Activated CD4-positive, CD25-positive, alpha-beta regulatory T cell treated with anti-CD3 and anti-CD28 coated beads, Interleukin-2, amount 50 U/mL, for 24 hours (primary cell): ENCODE measurements around the gene BTLA.
A peak's percentile ranks its signal among the peaks of the same experiment; 100 is the strongest.
"Not testable (repeated sequence)": the region's sequence is repeated elsewhere in the genome, so short reads cannot be mapped to it uniquely, and the experiment has no call there.

ENCODE experiments used
- ATAC-seq, 2 donors: fragments of 150-1000 bp; cut with Tn5 transposase; one replicate each; pipeline ENCODE4 v1.10.0; 2021; ENCODE audit warnings: mild to moderate bottlenecking in 1 of 2, moderate library complexity in 1 of 2

Gene BTLA

DNA sequence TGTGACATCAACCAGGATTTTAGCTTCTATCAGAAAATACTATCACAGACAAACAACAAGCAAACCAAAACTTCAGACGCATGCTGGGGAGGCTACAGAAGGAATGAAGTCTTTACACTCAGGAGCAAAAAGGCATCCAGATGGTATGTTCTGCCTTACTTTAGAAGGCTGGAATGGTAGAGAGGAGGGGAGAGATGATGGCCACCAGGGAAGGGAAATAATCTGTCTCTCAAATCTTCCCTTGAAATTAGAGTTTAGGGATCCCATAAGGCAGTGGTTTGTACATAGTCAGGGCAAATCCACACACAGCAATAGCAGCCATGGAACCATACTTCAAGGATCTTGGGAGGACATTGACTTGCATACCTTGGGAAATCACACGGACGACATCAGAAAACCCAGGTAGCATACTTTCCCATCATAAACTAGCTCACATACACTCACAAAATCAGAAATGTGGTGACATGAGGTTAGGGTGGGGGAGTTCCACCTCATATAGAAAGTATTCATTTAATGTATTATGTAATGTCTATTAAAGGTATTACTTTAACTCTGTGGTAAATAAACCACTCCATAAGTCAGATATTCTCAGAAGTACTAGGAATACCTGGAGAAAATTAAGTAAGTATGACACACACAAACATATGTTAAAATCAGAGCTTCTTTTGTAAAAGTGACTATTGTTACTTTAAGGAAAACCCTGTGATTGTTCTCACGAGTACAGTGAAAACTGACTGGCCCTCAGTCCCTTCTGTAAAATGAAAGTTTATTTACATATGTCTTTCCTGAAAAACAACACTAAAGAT lies 9.4 kb downstream of the BTLA start:
- peak; percentile 75 to 79 for ATAC-seq

DNA sequence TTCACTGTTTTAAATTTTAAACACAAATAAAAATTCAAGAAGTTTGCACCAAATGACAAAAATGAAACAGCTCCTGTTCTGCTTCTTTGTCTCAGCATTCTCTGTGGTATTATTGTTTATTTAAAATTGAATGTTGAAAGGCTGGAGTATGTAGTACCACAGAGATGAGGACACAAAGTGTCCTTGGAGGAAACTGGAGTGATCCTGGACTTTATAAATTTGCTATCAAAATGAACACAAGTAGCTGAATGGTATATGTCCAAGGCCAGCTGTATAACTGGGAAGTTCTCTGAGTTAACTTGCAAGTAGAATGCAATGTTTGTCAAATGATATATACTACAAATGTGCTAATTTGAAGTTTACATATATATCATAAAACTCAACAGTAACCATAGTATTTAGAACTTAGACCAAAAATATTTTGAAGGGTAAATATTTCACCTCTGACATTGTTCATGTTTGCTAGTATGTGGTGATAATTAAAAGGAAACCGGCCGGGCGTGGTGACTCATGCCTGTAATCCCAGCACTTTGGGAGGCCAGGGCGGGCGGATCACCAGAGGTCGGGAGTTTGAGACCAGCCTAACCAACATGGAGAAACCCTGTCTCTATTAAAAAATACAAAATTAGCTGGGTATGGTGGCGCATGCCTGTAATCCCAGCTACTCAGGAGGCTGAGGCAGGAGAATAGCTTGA lies 12.3 kb downstream of the BTLA start:
- no peak for ATAC-seq

DNA sequence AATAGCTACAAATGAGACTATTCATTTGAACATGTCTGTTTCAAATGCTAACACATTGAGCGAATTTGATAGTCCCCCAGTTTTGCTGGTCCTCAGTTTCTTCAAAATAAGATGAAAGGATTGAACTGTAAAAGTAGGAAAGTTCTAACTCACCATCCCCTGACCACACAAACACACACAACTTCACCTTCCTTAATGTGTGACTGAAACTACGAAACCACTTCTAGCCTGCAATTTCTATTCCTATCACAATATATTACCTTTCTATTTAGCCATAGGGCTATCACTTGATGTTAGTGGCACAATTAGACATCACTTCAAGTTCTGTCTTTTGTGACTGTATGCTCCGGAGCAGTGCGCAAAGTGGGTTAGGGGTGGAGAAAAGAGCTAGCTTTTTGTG lies 14.9 kb downstream of the BTLA start:
- ATAC-seq = no peak

DNA sequence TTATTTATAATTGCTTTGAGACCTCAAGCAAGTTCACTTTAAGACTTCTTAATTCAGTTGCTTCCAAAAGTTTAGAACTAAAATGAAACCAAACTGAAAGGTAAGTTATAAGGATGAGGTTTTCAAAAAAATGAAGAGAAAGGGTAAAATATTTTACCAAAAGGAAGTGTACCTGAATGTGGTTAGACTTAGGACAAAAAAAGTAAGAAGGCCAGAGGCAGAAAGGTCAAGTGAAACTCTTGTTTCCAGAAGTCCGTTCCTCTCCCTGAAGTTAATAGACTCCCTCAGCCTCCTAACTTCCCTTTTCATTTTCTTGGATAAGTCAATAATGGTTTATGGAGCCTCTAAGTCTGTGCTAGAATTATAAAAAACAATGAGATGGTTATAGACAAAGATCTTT lies 16.6 kb downstream of the BTLA start:
- ATAC-seq = no peak

DNA sequence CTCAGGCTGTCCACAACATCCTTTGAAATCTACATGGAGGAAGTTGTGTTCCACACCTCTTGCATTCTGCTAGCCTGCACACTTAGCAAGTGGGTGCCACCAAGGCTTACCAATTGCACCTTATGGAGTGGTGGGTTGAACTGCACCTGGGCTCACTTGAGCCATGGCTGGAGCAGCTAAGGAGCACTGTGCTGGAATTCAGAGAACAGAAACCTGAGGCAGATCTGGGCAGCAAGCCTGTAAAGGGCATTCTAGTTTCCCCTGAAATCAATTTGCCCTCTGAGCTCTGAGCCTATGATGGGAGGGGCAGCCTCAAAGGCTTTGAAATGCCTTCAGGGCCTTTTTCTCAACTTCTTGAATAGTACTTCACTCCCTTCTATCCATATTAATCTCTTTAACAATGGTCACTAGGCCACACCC lies 18.0 kb downstream of the BTLA start:
- no peak for ATAC-seq

DNA sequence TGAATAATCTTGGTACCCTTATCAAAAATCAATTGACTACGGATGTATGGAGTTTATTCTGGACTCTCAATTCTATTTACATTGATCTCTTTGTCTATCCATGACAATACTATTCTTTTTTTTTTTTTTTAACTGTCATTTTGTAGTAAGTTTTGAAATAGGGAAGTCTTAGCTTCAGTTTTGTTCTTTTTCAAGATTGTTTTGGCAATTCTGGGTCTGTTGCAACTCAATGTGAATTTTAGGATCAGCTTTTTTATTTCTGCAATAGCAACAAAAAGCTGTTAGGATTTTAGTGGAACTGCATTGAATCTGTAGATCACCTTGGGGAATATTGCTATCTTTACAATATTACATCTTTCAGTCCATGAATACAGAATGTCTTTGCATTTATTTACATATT lies 21.4 kb downstream of the BTLA start:
- no peak for ATAC-seq

DNA sequence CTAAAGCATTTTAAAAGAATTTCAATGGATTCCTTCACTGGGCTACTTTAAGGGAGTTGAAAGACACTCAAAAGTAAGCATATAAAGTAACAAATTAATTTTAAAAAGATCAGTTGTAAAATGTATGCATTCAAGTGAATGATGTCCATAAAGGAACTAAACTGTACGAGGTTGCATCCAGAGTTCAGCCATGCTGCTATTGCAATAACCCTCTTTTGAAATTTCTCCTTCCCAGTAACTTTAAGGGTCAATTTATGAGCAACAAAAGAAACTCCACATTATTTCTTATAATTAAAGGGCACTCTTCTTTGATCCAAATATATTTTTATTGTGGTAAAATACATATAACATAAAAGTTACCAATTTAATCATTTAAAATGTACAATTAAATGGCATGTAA lies 22.9 kb downstream of the BTLA start:
- no peak for ATAC-seq

DNA sequence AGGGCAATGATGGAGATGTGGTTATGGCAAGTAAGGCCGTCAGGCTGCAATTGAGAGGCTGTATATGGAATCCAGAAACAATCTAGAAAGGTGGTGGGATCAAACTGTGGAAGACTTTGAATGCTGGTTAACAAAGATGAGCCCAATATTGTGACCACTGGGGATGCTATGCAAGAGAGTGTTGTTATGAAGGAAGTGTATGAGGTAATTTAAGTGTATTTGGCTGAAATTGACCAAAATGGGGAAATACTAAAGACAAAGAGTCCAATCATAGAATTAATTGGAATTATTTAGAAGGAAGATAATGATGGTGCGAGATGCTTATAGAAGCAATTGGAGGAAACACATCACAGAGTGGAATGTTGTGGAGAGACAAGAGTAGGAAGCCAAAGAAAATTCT lies 24.5 kb downstream of the BTLA start:
- no peak for ATAC-seq

DNA sequence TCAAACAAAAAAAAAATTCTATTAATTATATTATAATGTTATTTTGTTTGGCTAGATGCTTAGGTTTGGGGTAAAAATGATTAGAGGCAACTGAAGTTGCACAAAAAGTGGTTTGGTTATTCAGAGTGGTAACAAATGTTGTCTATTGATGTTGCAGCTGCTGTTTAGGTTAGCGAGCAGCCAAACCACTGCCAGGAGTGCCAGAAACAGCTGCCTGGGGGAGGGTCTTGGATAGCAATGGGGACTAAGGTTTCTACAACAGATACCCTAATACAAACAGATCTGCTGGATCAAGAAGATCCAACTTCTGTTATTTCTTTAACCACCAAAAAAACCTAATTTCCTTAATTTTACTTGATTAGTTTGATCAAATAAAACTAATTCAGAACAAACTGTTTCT lies 26.6 kb downstream of the BTLA start:
- no peak for ATAC-seq

DNA sequence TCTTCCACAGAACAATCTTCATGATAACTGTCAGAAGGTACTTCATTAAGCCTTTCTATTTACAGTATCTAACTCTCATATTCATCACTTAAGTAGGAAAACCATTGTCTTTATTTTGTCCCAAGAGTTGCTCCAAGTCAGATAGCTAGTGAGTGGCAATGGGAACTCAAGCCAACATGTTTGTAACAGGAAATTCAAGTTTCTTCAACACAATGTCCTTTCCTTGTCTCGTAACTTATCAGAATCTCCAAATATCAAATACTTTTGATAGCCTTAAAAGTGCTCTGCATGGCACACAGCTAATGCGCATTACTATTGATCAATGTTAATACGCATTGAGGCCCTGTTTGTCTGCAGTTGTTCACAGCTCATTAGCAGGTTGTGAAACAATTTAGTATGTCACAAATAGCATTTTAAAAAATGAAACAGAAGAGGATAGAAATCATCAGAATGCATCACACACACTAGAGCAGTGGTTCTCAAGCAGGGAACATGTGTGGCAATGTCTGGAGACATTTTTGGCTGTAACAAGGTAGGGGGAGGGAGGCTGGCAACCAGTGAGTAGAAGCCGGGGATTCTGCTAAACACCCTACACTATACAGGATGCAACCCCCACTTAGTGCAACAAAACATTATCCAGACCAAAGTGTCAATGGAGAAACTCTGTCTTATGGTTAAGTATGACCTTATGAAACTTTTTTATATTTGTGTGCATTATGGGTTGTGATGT lies 27.5 kb downstream of the BTLA start:
- no peak for ATAC-seq

DNA sequence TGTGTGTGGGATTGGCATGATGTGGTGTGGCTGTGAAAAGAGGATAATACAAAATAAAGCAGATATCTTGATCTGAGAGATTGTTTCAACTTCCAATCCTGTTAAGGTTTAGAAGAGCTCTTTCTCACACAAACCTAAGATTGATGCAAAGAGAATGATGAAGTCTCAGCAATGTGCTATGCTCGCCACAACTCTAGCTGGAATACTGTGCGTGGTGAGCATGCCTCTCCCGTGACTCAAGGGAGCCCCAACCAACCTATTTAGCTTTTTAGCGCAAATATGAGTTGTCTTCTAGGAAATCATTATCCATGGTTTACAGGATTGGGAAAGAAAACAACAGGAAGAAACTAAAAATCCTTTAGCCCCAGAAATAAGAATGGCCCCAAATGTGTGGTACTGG lies 28.5 kb downstream of the BTLA start:
- no peak for ATAC-seq

DNA sequence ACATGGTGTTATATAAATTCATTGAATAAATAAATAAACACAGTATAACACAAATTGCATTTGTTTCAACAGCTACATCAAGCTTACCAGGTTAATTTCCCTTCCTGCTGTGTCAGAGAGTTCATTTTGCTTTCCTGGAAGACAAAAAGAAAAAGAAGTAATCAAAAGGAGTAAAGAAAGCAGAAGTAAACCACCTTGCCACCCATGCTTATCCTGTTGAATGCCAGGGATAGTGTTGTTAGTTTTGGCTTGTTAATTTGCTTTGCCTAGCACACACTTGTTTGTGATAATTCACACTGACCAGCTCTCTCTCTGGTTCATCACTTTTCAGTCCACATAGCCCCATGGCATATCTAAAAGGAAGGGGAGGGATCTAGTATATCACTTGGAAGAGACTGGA lies 29.6 kb downstream of the BTLA start:
- no peak for ATAC-seq

DNA sequence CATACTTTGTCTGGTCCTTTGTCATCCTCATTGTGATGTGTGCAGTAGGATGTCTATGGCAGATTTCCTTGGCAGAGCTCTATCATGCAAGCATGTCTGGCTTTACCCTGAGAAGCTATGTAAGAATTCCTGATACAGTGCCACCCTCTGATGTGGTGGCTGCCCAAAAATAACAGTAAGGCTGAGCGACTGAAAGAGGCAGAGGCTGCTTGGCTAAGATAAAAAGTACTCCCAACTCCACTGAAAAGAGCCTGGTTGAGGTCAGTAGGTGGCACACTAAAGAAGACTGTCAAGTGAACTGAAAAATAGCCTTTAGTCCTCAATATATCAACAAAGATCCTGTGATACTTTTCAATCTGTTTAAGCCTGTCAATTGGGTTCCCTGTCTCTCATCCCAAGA lies 31.7 kb downstream of the BTLA start:
- ATAC-seq = no peak

DNA sequence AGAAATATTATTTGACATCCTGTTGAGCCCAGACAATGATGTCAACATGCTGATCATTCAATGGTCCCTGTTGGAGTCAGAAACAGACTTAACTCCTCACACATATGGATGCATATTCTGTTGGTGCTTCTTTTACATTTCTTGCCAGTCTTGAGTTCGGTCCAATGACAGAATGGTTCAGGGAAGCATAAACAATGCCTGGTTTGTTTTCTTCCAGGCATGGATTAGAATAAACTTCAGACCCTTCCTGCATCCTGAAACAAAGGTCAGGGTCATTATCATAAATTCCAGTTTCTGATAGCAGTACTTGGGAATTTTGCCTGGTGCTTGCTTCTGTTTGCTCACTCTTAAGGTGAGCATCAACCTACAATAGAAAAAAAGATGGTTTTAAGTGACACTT lies 33.3 kb downstream of the BTLA start:
- no peak for ATAC-seq

DNA sequence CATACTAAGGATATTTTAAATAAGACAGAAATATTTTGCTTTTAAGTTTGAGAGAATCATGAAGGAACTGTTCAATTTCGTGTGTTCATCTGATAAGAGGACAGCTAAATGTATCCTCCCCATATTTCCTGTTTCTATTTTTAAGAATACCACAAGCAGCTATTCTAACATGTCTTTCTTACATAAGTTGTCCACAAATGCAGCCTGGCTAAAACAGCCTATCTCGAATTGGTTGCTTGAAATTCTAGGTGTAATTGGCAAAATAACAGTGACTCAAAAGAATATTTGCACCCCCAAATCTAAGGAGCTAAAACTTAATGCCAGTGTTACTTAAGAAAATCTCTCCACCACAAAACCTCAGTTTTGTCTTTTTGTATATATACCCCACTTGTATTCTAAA lies 35.0 kb downstream of the BTLA start:
- no peak for ATAC-seq

DNA sequence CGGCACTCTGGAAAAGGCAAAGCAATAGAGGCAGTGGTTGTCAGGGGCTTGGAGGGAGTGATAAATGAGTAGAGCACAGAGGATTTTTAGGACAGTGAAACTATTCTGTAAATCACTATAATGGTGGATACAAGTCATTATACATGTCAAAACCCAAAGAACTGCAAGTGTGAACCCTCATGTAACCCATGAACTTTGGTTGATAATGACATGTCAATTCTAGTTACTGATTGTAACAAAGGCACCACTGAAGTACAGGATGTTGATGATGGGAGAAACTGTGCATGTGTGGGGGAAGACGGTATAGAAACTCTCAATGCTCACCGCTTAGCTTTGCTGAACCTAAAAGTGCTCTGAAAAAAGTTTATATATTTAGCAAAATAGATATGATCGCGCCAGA lies 36.0 kb downstream of the BTLA start:
- ATAC-seq = peak; percentile 50 to 52

DNA sequence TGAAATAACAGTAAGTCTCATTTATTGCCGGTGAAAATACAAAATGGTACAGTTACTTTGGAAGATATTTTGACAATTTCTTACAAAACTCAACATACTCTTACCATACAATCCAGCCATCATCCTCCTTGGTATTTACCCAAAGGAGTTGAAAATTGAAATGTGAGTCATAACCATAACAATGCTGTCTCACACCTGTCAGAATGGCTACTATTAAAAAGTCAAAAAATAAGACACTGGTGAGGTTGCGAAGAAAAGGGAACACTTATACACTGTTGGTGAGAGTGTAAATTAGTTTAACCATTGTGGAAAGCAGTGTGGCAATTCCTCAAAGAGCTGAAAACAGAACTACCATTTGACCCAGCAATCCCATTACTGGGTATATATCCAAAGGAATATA lies 37.5 kb downstream of the BTLA start:
- not testable (repeated sequence) for ATAC-seq

DNA sequence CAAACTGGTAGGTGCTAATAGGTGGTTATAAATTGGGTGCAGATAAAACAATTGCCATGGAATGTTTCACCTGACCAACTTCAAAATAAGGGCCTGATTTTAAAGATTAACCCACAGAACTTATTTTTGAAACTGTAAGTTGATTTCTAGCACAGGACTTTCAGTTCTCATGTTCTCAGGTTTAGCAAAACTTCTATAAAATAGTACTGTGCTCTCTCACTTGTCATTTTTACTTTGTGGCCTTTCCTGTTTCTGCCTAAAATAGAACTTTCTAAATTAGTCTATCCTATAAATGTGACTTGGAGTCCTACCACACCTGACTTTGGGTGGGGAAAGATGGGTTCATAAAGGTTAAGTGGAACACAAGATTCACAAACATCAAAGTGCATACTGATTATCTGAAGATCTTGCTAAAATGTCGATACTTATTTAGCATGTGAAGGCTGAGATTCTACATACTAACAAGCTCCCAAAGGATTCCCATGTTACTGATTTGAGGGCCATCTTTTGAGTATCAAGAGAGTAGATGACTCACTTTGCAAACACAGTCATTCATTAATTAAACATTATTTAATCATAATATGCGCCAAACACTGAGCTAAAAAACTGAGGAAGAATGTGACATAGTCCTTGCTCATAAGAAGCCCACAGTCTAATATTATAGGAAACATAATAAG lies 38.6 kb downstream of the BTLA start:
- peak; percentile 44 to 46 for ATAC-seq

DNA sequence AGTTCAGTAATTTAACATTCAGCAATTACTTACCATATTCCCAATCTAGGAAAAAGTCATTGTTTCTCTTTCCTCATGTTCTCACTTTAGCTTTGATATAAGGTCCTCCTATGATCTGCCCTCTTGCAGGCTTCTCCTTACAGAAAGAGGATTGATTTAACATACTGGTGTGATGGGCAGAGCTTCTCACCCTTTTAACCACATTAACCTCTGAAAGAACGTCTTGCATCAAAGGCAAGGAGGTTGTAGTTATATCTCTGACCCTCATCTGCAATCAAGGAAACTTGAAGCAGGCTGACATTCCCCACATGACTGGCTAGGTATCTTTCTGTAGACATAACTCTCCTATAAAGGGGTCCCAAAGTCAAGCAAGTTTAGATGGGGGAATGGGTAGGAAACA lies 39.5 kb downstream of the BTLA start:
- ATAC-seq = peak in 1 of 2 donors; percentile 26

DNA sequence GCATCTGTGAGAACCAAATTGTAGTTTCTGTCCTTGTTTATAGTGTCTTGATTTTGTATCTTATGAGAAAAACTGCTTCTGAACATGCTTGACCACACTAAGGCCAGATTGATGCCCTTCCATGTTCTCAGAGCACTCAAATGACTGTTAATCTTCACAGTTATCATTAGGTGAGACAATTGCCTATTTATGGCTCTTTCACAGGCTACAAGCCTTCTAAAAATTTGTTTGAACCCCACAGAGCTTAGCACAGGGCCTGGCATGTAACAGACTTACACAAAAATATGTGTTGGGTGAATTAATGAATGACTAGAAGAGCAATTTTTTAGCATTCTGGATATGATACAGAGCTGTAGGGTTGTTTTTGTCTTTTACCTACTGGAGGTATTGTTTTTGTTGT lies 43.1 kb downstream of the BTLA start:
- ATAC-seq = no peak

DNA sequence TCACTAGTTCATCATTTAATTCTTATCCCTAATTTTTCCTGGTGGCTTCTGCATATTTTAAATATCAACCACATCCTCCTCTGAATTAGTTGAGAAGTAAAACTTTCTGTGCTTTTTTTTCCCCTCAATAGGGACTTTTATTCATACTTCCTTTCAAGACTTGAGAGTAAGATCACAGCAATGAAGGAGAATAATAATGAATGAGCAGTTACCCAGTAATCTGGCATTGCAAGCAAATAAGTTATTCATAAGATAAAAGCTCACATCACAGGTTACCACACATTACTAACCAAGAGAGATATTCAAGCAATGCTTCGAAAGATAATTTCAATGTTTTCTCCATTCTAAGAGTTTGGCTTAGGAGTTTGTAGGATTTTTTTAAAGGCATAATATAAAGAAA lies 50.3 kb downstream of the BTLA start:
- ATAC-seq = no peak

DNA sequence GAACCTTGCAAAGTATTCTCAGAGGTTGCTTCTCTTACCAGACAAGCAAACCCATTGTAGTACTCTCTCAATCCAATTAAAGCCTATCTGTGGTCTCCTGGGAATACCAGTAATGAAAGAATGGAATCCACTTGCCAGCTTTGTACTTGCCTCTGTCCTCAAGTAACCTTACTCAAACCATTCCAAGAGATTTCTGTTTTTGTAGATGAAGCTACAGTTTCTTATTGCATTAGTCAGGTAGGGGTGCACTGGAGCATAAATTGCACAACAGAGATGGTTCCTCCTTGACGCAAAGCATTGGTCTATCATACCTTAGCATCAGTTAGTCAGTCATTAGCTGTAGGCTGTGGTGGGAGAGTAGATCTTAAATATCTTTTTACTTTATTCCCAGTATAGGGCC lies 52.9 kb downstream of the BTLA start:
- ATAC-seq = no peak

DNA sequence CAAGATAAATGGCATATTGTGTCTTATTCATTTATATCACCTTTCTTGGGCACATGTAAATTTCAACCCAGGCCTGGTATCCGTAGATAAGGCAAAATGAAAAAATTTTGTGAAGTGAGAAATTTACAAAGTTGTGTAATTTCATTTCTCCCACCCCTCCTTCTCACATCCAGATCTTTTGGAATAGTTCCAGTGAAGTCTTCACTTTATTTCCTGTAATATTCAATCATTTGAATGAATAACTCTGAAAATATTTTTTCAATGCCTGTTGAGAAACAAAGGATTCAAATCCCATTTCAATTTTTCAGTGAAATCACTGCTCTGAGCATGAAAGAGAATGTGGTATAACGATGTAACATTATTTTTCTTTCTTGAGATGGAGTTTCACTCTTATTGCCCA lies 53.4 kb downstream of the BTLA start:
- no peak for ATAC-seq
